A172 (cell line): Measurements from ENCODE around the gene NFE2L2. TPM values are rescaled to one million over a fixed set of nuclear protein-coding genes. Genes with fewer than 3 reads are reported as not detected.
"Not testable (repeated sequence)": the region's sequence is repeated elsewhere in the genome, so short reads cannot be mapped to it uniquely, and the experiment has no call there.

ENCODE experiments used
- DNase-seq: peaks from one replicate; pipeline ENCODE4 v3.0.0-alpha.2; 2015; ENCODE audit warnings: low spot score
- total RNA-seq: library from RNA; depleted of rRNA; stranded (reverse); fragments of >200 nt; shearing (Covaris generic); gene quantifications from 2 replicates; pipeline ENCODE4 v1.2.3, GENCODE V29; 2014

The NFE2L2 gene
- total RNA-seq, 1 experiment from 2014 or later = 47.1 TPM

GRCh38 chr2:177257471-177257870, 7.1 kb downstream of the NFE2L2 start:
- DNase-seq = no peak

GRCh38 chr2:177256695-177257094, 7.8 kb downstream of the NFE2L2 start:
- no peak for DNase-seq

DNA sequence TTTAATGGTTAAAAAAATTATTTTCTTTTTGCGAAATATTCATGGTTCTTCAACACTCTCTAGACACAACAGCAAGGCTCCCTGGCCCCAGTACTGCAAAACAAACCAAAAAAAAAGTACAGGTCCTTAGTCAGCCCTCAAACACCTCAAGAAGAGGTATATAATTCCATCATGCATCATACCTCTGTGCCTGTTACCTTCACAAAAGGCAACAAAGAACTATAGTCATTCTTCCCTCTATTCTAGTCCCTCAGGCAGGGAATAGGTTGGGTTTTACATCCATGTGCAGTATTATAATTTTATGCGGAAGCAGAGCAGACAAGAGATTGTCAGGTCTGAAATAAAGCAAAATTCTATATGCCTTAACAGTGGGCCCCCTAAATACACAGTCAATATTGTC, 8.5 kb downstream of the NFE2L2 start:
- no peak for DNase-seq

- no peak for DNase-seq
Measured at GRCh38 chr2:177255227-177255601, 9.3 kb downstream of the NFE2L2 start.

- peak; percentile 28 for DNase-seq
Measured at GRCh38 chr2:177254433-177255226, 9.9 kb downstream of the NFE2L2 start.

GRCh38 chr2:177253704-177254103, 10.8 kb downstream of the NFE2L2 start:
- DNase-seq = no peak

- DNase-seq = no peak
Measured at GRCh38 chr2:177252808-177253531, 11.6 kb downstream of the NFE2L2 start.

DNA sequence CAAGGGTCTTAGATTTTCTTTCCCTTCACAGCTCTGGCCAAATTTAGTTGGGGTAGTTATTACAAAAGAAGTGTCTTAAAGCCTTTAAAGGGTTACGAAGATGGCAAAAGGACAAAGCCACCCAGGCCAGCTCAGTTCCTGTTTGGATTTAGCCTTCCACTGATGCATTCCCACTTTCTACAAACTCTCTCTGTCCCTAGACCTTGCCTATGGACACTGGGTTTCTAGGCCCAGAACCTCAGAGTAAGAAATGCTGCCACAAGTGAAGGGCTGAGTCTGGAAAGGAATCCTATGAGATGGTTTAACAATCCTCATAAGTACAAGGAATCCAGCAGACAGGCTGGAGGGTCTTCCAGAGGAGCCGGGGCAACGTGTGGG, 13.4 kb downstream of the NFE2L2 start:
- no peak for DNase-seq

- DNase-seq = no peak
Measured at GRCh38 chr2:177250461-177250860, 14.1 kb downstream of the NFE2L2 start.

DNA sequence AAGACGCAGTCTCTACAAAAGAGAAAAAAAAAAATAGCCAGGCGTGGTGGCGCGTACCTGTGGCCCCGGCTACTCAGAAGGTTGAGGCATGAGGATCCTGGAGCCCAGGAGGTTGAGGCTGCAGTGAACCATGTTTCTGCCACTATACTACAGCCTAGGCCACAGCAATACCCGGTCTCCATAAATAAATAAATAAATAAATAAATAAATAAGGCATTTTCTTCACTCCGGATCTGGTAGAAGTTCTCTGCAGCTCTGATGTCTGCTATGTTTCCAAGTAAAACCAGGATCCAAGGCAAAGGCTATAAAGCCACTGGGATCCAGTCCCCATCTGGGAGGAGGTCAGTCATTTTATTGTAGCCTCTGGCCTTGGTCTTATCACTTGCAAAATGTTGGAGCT, 15.5 kb downstream of the NFE2L2 start:
- no peak for DNase-seq

DNA sequence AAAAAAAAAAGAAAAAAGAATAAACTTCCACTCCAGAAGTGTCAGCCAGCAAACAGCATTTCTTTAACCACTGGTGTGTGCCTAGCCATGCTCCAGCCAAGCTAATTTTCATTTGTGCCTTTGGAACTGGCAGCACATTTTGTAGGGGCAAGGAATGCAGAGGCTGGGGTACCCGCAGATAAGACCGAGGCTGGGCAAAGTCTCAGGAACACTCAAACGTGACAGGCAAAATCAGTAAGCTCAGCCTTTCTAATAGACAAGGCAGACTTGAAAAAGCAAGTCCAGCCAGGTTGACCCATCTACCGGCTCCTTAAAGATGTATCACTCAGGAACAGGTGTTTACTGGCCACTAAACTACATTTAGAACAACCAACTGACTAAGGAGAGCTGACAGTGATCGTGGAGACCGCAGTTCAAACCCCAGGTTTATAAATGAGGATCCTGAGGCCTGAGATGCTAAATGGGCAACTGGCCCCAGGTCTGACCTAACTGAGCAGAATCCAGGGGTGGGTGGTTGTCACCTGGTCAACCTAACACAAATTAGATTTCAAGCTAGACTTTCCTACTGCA, 16.7 kb downstream of the NFE2L2 start:
- DNase-seq = no peak

DNA sequence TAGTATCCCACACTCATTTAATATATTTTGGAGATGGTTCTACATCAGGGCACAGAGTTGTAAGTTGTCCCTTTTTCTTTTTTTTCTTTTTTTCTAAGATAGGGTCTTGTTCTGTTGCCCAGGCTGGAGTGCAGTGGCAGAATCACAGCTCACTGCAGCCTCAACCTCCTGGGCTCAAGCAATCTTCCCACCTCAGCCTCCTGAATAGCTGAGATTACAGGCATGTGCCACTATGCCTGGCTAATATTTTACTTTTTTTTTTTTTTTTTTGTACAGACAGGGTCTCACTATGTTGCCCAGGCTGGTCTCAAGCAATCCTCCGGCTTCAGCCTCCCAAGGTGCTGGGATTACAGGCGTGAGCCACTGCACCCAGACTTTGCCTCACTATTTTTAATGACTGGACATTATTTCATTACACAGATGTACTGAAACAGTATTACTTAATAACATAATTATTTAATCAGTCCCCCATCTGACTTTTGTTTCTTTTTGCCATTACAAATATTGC, 17.9 kb downstream of the NFE2L2 start:
- not testable (repeated sequence) for DNase-seq

- no peak for DNase-seq
Measured at GRCh38 chr2:177246000-177246399, 18.5 kb downstream of the NFE2L2 start.

- peak; percentile 69 for DNase-seq
Measured at GRCh38 chr2:177245010-177245422, 19.5 kb downstream of the NFE2L2 start.

- no peak for DNase-seq
Measured at GRCh38 chr2:177244244-177244771, 20.2 kb downstream of the NFE2L2 start.

DNA sequence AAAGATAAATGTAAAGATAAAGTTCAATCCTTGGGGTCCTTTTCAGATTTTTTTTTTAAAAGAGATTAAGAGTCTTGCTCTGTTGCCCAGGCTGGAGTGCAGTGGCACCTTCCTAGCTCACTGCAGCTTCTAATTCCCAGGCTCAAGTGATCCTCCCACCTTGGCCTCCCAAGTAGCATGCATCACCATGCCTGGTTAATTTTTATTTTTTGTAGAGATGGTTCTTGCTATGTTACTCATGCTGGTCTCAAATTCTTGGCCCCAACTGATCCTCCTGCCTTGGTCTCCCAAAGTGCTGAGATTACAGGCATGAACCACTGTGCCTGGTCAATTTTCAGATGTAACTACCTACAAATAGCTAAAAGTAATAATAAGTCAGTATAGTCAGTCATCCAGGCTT, 21.1 kb downstream of the NFE2L2 start:
- DNase-seq = no peak

DNA sequence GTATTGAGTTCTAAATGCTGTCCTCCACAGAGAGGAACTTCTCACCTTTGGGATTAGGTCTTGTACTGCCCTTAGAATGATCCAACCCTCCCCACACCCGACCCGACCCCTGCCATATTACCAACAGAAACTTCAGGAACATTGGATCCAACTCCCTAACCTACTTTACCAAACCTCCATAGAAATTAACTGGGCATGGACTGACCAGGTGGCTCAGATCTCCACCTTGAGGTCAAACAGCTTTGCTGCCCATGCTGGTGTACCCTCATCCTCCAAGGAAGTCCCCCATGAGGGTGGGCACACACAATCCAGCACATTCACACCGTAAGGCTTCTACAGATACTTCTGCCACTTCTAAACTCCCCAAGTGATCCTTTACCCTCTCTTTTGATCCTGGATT, 21.5 kb downstream of the NFE2L2 start:
- no peak for DNase-seq

DNA sequence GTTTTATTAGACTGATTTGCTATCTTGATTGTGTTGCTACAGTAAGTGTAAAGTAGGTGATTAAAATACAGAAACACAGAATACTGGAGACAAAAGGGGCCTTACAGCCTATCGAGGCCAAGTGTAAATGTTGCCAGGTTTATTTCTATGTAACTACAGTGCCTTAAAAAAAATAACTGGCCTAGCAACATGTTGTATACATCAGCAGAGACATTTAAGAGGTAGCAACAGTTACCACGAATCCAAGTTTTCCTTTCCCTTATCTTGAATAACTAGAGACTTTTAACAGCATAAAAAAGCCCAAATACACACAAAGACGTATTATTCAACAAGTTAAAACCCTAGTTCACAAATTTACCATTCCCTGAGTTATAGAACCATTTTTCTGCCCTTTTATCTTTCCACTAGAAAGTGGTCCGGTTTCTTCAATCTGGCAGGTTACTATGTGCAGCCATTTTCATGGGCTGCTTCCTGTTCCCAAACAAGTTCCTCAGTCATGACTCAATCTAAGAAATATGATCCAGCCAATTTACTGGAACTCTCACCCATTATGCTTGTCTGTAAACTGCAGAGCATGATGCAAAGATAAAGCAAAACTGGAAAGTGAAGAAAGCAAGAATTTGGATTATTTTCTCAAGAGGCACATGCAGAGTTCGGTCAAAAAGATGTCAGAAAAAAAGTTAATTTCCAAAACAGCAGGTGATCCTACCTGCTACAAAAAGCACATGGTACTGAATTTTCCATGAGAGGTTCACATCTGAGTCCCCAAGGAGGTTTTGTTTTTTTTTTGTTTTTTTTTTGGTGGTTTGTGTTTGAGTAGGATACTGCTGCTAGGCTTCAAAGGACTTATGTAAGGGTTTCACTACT, 22.2 kb downstream of the NFE2L2 start:
- peak; percentile 90 for DNase-seq

DNA sequence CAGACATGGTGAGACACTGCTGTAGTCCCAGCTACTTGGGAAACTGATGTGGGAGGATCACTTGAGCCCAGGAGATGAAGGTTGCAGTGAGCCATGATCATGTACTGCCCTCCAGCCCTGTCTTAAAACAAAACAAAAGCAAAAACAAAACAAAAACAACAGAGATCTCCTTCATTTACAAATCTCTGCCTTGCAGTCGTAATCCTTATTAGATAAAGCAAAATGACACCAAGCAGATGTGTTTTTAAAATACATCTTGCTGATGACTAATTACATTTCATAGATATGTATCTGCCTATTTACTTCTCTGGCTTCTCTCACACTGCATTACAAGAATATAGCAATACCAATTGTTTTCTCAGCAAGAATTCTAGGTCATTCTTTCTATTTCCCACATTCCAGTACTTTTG, 22.8 kb downstream of the NFE2L2 start:
- DNase-seq = no peak

GRCh38 chr2:177239932-177240630, 24.4 kb downstream of the NFE2L2 start:
- DNase-seq = peak; percentile 88

DNA sequence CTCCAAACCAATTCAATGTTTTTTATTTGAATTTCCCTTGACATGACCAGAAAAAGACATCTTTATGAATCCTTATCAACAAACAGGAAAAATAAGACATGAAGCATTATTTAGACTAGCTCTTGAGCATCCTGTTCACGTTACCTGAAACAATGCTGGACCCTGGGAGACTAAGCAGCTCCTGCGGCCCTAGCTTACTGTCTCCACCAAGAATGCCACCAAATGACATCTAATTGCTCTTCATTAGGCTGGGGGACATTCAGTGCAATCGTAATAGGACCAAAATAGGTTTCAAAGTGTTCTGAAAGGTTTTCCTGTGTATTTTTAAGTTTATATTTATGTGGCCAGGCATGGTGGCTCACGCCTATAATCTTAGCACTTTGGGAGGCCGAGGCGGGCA, 25.5 kb downstream of the NFE2L2 start:
- DNase-seq = no peak
